GM23338 (cell line): ENCODE data around the gene PLEKHH3. TPM values are rescaled to one million over a fixed set of nuclear protein-coding genes. Genes with fewer than 3 reads are reported as not detected.

Source experiments
- ATAC-seq: fragments of 200-7000 bp; cut with Tn5 transposase; 3 replicates; pipeline ENCODE4 v1.9.1; 2020
- DNase-seq: peaks from one replicate; pipeline ENCODE4 v3.0.0-alpha.2; 2015; ENCODE audit warnings: low spot score
- H2AFZ ChIP-seq: fragments of 200-600 bp; sonication (generic); 2 replicates; pipeline ENCODE4 v1.8.0; 2016; ENCODE audit warnings: antibody characterized with exemption, mild to moderate bottlenecking, moderate library complexity
- H3F3A ChIP-seq: fragments of 200-600 bp; sonication (generic); replicated peaks from 2 replicates; pipeline ENCODE4 v1.8.0; 2017; ENCODE audit warnings: antibody characterized with exemption, mixed run types, low read depth
- H3K27ac ChIP-seq: fragments of 200-600 bp; sonication (generic); 2 replicates; pipeline ENCODE4 v1.6.1; 2016; ENCODE audit warnings: low read depth
- H3K27me3 ChIP-seq: fragments of 200-600 bp; sonication (generic); 2 replicates; pipeline ENCODE4 v1.8.0; 2016; ENCODE audit warnings: mild to moderate bottlenecking, mixed run types, moderate library complexity; ENCODE audit not compliant: insufficient read depth
- H3K36me3 ChIP-seq: fragments of 200-600 bp; sonication (generic); 2 replicates; pipeline ENCODE4 v1.8.0; 2016; ENCODE audit warnings: mild to moderate bottlenecking; ENCODE audit not compliant: insufficient read depth
- H3K4me1 ChIP-seq: fragments of 200-600 bp; sonication (generic); 2 replicates; pipeline ENCODE4 v1.8.0; 2016; ENCODE audit warnings: mild to moderate bottlenecking, moderate library complexity; ENCODE audit not compliant: insufficient read depth
- H3K4me2 ChIP-seq: fragments of 200-600 bp; sonication (generic); 2 replicates; pipeline ENCODE4 v1.7.1; 2017; ENCODE audit warnings: mixed run types
- H3K4me3 ChIP-seq: fragments of 200-600 bp; sonication (generic); 2 replicates; pipeline ENCODE4 v1.6.1; 2016; ENCODE audit warnings: mixed run types
- H3K79me2 ChIP-seq: fragments of 200-600 bp; sonication (generic); replicated peaks from 2 replicates; pipeline ENCODE4 v1.8.0; 2017; ENCODE audit warnings: mild to moderate bottlenecking; ENCODE audit not compliant: insufficient read depth
- H3K9me2 ChIP-seq: fragments of 200-600 bp; sonication (generic); 2 replicates; pipeline ENCODE4 v1.8.0; 2017; ENCODE audit not compliant: insufficient read depth
- H4K20me1 ChIP-seq: fragments of 200-600 bp; sonication (generic); replicated peaks from 2 replicates; pipeline ENCODE4 v1.8.0; 2017; ENCODE audit warnings: mild to moderate bottlenecking; ENCODE audit not compliant: insufficient read depth
- H3K27ac Mint-ChIP-seq: 2 replicates; pipeline ENCODE4 v1.8.0; 2020; ENCODE audit warnings: inconsistent platforms, mild to moderate bottlenecking, moderate library complexity, mixed read lengths
- H3K27me3 Mint-ChIP-seq: 3 replicates; pipeline ENCODE4 v1.8.0; 2022; ENCODE audit warnings: low read depth, mild to moderate bottlenecking, moderate library complexity, mixed read lengths, inconsistent platforms; ENCODE audit not compliant: insufficient read depth, poor library complexity
- H3K36me3 Mint-ChIP-seq: 3 replicates; pipeline ENCODE4 v1.8.0; 2021; ENCODE audit warnings: low read depth, mild to moderate bottlenecking, inconsistent platforms, moderate library complexity, mixed read lengths
- H3K4me1 Mint-ChIP-seq: 3 replicates; pipeline ENCODE4 v1.8.0; 2020; ENCODE audit warnings: mild to moderate bottlenecking, inconsistent platforms, mixed read lengths
- H3K4me3 Mint-ChIP-seq: 3 replicates; pipeline ENCODE4 v1.8.0; 2021; ENCODE audit warnings: moderate library complexity, mild to moderate bottlenecking, inconsistent platforms, mixed read lengths
- H3K9me3 Mint-ChIP-seq: 3 replicates; pipeline ENCODE4 v1.8.0; 2020; ENCODE audit warnings: moderate library complexity, mild to moderate bottlenecking, inconsistent platforms, mixed read lengths
- NANOG ChIP-seq: IDR thresholded peaks from 2 replicates; pipeline ENCODE4 v1.6.1; 2016; ENCODE audit warnings: antibody characterized with exemption, borderline replicate concordance
- POLR2AphosphoS5 ChIP-seq: IDR thresholded peaks from 2 replicates; pipeline ENCODE4 v1.6.1; 2016; ENCODE audit warnings: antibody characterized with exemption, low read depth
- STAT1 ChIP-seq: IDR thresholded peaks from one replicate; pipeline ENCODE4 v1.6.1; 2016; ENCODE audit warnings: antibody characterized with exemption; ENCODE audit not compliant: unreplicated experiment
- ZNF114 ChIP-seq: fragments of 250-450 bp; sonication (Bioruptor Pico); IDR thresholded peaks from 2 replicates; pipeline ENCODE4 v1.5.0; 2020; ENCODE audit warnings: mild to moderate bottlenecking, moderate library complexity
- polyA plus RNA-seq: library from polyadenylated mRNA; unstranded; fragments of >200 nt; fragmentation: Nextera tagmentation; extraction: Ambion mirVana; gene quantifications from 2 replicates; pipeline ENCODE4 v1.2.1, GENCODE V29; 2016
- total RNA-seq: library from RNA; depleted of rRNA; stranded (reverse); fragments of >200 nt; shearing (Covaris generic); gene quantifications from 2 replicates; pipeline ENCODE4 v1.2.3, GENCODE V29; 2014
- TF ChIP-seq, protein P1 (sequence below): fragments of 250-450 bp; sonication (Bioruptor Pico); IDR thresholded peaks from 2 replicates; pipeline ENCODE4 v1.5.0; 2020; ENCODE audit warnings: mild to moderate bottlenecking, moderate library complexity
- TF ChIP-seq, protein P2 (sequence below), 2 experiments: fragments of 200-600 bp in 1 of 2; sonication (generic) in 1 of 2; conservative IDR thresholded peaks; 2 replicates each; pipeline versions ENCODE4 v1.5.1 to v1.6.1; 2016 to 2017; ENCODE audit warnings: antibody characterized with exemption in 2 of 2, low read depth in 2 of 2, mild to moderate bottlenecking in 2 of 2, moderate library complexity in 1 of 2
- TF ChIP-seq, protein P3 (sequence below): IDR thresholded peaks from one replicate; pipeline ENCODE4 v1.6.1; 2018; ENCODE audit warnings: antibody characterized with exemption; ENCODE audit not compliant: unreplicated experiment

The PLEKHH3 gene
- total and polyA plus RNA-seq, 2 experiments from 2014 or later, result 10.9 to 24.2 TPM

DNA sequence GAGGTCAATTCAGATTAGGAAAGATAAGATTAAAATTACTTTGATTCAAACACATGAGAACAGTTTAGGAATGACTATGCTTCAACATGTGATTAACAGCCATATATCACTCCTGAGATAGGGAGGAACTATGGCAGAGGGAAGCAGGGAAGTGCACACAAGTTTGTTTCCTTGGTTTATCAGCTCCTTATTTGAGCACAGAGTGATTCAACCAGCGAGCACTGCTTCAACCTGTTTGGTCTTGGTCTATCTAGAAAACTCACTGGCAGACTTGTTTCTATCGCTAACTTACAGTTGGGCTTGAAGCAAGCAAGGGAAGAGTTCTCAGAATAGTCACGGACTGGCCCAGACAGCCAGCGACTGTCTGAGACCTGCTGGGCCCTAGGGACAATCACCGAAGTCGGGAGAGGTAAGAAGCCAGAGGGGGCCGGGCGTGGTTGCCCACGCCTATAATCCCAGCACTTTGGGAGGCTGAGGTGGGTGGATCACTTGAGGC, 43.8 kb downstream of the PLEKHH3 start (continued):
- TF ChIP-seq, protein P1, sequence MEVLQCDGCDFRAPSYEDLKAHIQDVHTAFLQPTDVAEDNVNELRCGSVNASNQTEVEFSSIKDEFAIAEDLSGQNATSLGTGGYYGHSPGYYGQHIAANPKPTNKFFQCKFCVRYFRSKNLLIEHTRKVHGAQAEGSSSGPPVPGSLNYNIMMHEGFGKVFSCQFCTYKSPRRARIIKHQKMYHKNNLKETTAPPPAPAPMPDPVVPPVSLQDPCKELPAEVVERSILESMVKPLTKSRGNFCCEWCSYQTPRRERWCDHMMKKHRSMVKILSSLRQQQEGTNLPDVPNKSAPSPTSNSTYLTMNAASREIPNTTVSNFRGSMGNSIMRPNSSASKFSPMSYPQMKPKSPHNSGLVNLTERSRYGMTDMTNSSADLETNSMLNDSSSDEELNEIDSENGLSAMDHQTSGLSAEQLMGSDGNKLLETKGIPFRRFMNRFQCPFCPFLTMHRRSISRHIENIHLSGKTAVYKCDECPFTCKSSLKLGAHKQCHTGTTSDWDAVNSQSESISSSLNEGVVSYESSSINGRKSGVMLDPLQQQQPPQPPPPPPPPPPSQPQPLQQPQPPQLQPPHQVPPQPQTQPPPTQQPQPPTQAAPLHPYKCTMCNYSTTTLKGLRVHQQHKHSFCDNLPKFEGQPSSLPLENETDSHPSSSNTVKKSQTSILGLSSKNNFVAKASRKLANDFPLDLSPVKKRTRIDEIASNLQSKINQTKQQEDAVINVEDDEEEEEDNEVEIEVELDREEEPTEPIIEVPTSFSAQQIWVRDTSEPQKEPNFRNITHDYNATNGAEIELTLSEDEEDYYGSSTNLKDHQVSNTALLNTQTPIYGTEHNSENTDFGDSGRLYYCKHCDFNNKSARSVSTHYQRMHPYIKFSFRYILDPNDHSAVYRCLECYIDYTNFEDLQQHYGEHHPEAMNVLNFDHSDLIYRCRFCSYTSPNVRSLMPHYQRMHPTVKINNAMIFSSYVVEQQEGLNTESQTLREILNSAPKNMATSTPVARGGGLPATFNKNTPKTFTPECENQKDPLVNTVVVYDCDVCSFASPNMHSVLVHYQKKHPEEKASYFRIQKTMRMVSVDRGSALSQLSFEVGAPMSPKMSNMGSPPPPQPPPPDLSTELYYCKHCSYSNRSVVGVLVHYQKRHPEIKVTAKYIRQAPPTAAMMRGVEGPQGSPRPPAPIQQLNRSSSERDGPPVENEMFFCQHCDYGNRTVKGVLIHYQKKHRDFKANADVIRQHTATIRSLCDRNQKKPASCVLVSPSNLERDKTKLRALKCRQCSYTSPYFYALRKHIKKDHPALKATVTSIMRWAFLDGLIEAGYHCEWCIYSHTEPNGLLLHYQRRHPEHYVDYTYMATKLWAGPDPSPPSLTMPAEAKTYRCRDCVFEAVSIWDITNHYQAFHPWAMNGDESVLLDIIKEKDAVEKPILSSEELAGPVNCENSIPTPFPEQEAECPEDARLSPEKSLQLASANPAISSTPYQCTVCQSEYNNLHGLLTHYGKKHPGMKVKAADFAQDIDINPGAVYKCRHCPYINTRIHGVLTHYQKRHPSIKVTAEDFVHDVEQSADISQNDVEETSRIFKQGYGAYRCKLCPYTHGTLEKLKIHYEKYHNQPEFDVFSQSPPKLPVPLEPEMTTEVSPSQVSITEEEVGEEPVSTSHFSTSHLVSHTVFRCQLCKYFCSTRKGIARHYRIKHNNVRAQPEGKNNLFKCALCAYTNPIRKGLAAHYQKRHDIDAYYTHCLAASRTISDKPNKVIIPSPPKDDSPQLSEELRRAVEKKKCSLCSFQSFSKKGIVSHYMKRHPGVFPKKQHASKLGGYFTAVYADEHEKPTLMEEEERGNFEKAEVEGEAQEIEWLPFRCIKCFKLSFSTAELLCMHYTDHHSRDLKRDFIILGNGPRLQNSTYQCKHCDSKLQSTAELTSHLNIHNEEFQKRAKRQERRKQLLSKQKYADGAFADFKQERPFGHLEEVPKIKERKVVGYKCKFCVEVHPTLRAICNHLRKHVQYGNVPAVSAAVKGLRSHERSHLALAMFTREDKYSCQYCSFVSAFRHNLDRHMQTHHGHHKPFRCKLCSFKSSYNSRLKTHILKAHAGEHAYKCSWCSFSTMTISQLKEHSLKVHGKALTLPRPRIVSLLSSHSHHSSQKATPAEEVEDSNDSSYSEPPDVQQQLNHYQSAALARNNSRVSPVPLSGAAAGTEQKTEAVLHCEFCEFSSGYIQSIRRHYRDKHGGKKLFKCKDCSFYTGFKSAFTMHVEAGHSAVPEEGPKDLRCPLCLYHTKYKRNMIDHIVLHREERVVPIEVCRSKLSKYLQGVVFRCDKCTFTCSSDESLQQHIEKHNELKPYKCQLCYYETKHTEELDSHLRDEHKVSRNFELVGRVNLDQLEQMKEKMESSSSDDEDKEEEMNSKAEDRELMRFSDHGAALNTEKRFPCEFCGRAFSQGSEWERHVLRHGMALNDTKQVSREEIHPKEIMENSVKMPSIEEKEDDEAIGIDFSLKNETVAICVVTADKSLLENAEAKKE, result no peak
- TF ChIP-seq POLR2AphosphoS5, result no peak
- TF ChIP-seq, protein P2, sequence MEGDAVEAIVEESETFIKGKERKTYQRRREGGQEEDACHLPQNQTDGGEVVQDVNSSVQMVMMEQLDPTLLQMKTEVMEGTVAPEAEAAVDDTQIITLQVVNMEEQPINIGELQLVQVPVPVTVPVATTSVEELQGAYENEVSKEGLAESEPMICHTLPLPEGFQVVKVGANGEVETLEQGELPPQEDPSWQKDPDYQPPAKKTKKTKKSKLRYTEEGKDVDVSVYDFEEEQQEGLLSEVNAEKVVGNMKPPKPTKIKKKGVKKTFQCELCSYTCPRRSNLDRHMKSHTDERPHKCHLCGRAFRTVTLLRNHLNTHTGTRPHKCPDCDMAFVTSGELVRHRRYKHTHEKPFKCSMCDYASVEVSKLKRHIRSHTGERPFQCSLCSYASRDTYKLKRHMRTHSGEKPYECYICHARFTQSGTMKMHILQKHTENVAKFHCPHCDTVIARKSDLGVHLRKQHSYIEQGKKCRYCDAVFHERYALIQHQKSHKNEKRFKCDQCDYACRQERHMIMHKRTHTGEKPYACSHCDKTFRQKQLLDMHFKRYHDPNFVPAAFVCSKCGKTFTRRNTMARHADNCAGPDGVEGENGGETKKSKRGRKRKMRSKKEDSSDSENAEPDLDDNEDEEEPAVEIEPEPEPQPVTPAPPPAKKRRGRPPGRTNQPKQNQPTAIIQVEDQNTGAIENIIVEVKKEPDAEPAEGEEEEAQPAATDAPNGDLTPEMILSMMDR (conservative IDR thresholded peaks at IDR 0.05; ENCODE audit: low read depth in 2 of 2), result no peak
- TF ChIP-seq STAT1, result no peak
- no peak for TF ChIP-seq ZNF114

DNA sequence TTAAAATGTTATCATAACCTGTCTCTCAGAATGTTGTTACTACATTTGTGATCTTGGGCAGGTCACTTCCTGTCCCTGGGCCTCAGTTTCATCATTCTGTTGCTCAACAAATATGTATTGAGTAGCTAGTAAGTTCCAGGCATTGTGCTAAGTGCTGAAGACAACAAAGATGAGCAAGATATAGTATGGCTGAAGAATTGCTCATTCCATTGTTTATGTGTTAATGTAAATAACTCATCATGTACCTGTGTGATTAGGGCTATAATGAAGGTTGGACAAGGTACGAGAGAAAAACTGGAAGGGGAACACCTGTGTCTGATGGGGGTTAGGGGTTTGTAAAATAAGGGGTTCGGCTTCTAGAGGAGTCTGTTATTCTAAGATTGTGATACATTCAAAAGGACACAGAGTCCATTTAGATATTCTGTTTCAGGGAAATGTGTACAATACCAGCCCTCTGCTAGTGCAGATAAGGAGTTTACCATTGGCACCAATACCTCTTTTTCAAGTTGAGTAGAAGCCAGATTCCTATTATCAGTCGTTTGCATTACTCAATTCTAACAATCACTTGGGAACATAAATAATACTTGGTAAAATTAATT, 47.3 kb downstream of the PLEKHH3 start:
- no peaks in the 10 kb centered on the region for H3K36me3 Mint-ChIP-seq
- H4K20me1 ChIP-seq, result no peaks in the 10 kb centered on the region
- H3K27ac Mint-ChIP-seq, result no peak overlapping the region
- ATAC-seq, result no peak
- H3K27me3 ChIP-seq, result no peaks in the 10 kb centered on the region
- DNase-seq, result no peak
- peaks cover 3% of the 10 kb centered on the region for H3K27me3 Mint-ChIP-seq
- H3K9me2 ChIP-seq, result no peaks in the 10 kb centered on the region
- H3K4me1 ChIP-seq, result no peaks in the 10 kb centered on the region
- H3F3A ChIP-seq, result no peaks in the 10 kb centered on the region
- H3K9me3 Mint-ChIP-seq, result no peaks in the 10 kb centered on the region; the same call in 2 of the 3 replicates
- H3K79me2 ChIP-seq, result no peaks in the 10 kb centered on the region
- H3K36me3 ChIP-seq, result no peaks in the 10 kb centered on the region
- H3K27ac ChIP-seq, result no peak overlapping the region
- no peak overlapping the region for H3K4me3 ChIP-seq
- no peak overlapping the region for H2AFZ ChIP-seq
- H3K4me1 Mint-ChIP-seq, result no peaks in the 10 kb centered on the region
- no peak overlapping the region for H3K4me3 Mint-ChIP-seq
- no peak overlapping the region for H3K4me2 ChIP-seq
- TF ChIP-seq STAT1 (no peak), ZNF114 (no peak), NANOG (no peak)
- TF ChIP-seq, protein P3, sequence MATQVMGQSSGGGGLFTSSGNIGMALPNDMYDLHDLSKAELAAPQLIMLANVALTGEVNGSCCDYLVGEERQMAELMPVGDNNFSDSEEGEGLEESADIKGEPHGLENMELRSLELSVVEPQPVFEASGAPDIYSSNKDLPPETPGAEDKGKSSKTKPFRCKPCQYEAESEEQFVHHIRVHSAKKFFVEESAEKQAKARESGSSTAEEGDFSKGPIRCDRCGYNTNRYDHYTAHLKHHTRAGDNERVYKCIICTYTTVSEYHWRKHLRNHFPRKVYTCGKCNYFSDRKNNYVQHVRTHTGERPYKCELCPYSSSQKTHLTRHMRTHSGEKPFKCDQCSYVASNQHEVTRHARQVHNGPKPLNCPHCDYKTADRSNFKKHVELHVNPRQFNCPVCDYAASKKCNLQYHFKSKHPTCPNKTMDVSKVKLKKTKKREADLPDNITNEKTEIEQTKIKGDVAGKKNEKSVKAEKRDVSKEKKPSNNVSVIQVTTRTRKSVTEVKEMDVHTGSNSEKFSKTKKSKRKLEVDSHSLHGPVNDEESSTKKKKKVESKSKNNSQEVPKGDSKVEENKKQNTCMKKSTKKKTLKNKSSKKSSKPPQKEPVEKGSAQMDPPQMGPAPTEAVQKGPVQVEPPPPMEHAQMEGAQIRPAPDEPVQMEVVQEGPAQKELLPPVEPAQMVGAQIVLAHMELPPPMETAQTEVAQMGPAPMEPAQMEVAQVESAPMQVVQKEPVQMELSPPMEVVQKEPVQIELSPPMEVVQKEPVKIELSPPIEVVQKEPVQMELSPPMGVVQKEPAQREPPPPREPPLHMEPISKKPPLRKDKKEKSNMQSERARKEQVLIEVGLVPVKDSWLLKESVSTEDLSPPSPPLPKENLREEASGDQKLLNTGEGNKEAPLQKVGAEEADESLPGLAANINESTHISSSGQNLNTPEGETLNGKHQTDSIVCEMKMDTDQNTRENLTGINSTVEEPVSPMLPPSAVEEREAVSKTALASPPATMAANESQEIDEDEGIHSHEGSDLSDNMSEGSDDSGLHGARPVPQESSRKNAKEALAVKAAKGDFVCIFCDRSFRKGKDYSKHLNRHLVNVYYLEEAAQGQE, result no peak
- TF ChIP-seq, protein P2 (conservative IDR thresholded peaks at IDR 0.05; ENCODE audit: low read depth in 2 of 2), result no peak
